Endothelial cell of hepatic sinusoid (primary cell): Measurements from ENCODE around the gene BTN2A1.
"Not testable (repeated sequence)": the region's sequence is repeated elsewhere in the genome, so short reads cannot be mapped to it uniquely, and the experiment has no call there.

ENCODE experiments used
- in situ Hi-C: cut with HindIII; loops from 2 replicates; pipeline ENCODE4 v1.10.0; 2017; ENCODE audit warnings: low sequenced_read_pairs

Gene BTN2A1

DNA sequence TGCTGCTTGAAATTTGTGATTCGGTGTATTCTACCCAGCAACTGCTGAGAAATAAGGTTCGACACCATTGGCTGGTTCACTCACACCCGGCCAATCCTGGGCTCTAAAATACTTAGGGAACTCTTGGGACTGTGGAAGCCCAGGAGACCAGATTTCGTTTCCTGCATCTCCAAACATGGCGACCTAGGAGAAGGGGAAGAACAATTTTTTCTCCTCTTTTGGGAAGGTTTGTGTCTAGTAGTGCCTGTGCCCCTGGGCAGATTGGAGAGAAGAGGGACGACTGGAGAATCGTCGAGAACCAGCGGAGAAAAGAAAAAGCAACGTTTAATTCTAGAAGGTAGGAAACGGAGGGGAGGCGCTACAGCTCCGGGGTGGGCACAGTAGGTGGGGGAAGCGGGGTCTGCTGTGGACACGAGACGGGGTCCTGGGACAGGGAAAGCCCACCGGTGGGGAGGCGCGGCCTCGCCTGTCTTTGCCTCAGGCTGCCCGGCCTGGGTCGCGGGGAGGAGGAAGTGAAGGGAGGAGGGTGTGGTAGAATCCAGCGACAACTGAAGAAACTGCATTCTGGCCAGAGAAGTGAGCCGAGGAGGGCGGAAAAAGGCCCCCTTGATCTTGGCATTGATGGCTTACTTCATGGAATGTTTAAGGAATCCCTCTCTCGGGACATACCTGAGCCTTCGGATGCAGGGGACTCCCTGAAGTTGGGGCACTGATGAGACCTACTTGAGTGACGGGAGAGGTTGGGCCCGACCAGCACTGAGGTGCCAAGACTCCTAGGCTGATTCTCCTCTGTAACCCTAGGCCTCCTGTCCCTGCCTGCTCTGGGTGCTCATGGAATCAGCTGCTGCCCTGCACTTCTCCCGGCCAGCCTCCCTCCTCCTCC lies at the start of gene BTN2A1:
TSS of gene BTN2A1 (plus strand) at position 150 of the 883 bp plus-strand sequence. CDS start at position 832, 682 bp downstream.
- in situ Hi-C loops: no loop called here

DNA sequence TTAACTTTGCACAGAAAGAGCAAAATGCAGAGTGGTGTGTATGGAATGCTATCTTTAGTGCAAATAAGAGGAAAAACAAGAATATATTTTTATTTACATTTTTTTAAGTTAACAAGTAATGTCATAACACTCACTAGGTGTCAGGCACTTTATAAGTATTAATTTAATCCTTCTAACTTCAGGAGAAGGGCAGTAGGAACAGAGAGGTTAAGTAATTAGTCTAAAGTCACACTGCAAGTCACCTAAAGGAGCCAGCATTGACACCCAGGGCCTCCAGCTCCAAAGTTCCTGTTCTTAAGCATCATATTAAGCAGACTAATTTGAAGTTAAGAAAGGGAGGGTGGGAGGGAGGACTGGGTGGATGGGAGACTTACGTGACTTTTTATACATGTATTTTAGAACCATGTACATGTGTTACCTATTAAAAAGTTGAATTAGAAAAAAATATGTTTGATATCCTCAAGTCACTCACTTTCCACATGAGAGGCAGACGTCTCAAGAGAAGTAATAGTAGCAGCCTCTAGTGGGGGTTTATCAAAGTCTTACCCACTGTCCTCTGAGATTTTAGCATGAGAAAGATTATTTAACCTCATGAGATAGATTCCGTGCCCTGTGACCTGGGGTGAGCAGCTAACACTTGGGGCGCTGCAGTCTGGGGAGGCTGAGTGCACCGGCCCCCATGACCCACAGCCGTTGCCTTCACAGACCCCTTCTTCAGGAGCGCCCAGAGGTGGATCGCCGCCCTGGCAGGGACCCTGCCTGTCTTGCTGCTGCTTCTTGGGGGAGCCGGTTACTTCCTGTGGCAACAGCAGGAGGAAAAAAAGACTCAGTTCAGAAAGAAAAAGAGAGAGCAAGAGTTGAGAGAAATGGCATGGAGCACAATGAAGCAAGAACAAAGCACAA lies 48.7 kb upstream of the BTN2A1 start:
- in situ Hi-C loops: no loop called here

DNA sequence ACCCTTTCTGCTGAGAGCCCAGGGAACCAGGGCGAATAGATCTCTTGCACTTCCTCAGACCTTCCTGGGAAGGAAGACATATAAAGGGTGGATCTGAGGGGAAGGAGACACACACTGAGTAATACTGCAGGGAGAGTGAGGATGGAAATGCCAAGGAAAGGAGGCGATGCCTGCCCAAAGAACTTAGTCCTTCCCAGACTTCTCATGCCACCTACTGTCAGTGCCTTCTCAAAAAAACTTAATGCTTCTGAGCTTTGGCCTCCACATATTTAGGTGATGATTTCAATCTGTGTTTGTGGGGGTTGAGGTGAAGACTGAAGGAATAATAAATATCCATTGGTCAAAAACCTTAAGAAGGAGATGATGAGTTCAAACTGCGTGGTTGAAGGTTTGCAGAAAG lies 46.0 kb upstream of the BTN2A1 start:
- in situ Hi-C loops: no loop called here

DNA sequence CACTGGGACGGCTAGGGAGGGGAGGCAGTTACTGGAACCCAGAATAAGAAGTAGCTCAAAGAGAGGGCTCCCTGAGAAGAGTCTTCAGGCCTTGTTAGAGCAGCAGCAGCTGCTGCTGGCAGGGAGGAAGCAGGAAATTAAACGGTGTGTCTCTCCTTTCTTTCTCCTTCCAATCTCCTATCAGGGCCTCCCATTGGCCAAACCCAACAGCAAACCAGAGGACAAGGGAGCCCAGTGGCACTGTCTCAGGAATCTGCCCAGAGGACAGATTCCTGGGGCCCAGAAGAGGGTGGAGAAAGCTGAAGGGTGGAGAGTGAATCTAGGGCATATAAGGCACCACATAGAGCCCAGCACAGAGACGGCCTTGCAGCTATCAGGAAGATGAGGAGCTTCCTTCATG lies 45.5 kb upstream of the BTN2A1 start:
- in situ Hi-C loops: no loop called here

GRCh38 chr6:26412954-26413353 lies 44.8 kb upstream of the BTN2A1 start:
- in situ Hi-C loops: no loop called here

DNA sequence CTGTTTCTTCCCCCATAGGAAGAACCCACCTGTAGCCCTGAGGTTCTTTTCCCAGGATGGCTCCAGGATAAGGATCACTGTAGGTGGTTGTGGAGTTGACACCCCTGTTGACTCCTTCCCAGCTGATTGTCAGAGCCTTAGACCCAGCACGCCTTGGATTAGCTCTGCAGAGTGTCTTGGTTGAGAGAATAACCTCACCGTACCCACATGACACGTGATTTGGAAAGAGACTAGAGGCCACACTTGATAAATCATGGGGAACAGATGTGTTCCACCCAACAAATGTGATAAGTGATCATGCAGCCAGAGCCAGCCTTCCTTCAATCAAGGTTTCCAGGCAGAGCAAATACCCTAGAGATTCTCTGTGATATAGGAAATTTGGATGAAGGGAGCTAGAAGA lies 43.5 kb upstream of the BTN2A1 start:
- in situ Hi-C loops: no loop called here

- in situ Hi-C loops: no loop called here
Measured at GRCh38 chr6:26415036-26415614, 42.6 kb upstream of the BTN2A1 start.

DNA sequence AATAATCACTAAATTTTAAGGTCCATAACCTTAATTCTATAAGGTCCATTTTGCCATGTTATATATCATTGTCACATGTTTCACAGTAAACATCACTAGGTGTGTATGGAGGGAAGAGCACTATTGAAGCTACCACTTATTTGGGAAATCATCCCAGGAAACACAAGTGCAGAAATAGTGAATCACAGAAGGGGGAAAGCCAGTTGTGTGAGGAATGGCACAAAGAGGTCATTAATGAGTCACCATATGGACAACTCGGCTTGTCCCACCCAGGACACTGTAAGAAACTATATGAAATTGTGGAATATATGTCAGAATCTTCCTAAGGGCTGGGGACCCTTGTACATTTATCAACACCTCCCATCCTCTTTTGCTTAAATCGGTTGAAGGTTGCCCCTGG lies 42.0 kb upstream of the BTN2A1 start:
- in situ Hi-C loops: no loop called here

- in situ Hi-C loops: no loop called here
Measured at GRCh38 chr6:26416288-26416687, 41.5 kb upstream of the BTN2A1 start.

GRCh38 chr6:26418077-26418476 lies 39.7 kb upstream of the BTN2A1 start:
- in situ Hi-C loops: not testable (repeated sequence)

DNA sequence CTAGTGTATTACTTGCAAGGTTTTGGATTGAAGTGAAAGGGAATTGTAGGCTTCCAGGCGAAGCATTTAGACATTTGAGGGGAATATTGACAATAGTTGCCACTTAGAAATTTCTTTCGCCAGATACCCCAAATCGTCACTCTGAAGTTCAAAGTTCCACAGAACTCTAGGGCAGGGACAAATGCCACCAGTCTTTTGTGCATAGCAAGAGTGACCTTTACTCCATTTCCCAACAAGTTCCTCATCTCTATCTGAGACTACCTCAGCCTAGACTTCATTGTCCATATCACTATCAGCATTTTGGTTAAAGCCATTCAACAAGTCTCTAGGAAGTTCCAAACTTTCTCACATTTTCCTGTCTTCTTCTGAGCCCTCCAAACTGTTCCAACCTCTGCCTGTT lies 39.0 kb upstream of the BTN2A1 start:
- in situ Hi-C loops: not testable (repeated sequence)

- in situ Hi-C loops: no loop called here
Measured at GRCh38 chr6:26420688-26421171, 37.0 kb upstream of the BTN2A1 start.

- in situ Hi-C loops: no loop called here
Measured at GRCh38 chr6:26421259-26422144, 36.3 kb upstream of the BTN2A1 start.

GRCh38 chr6:26422329-26422728 lies 35.4 kb upstream of the BTN2A1 start:
- in situ Hi-C loops: no loop called here

DNA sequence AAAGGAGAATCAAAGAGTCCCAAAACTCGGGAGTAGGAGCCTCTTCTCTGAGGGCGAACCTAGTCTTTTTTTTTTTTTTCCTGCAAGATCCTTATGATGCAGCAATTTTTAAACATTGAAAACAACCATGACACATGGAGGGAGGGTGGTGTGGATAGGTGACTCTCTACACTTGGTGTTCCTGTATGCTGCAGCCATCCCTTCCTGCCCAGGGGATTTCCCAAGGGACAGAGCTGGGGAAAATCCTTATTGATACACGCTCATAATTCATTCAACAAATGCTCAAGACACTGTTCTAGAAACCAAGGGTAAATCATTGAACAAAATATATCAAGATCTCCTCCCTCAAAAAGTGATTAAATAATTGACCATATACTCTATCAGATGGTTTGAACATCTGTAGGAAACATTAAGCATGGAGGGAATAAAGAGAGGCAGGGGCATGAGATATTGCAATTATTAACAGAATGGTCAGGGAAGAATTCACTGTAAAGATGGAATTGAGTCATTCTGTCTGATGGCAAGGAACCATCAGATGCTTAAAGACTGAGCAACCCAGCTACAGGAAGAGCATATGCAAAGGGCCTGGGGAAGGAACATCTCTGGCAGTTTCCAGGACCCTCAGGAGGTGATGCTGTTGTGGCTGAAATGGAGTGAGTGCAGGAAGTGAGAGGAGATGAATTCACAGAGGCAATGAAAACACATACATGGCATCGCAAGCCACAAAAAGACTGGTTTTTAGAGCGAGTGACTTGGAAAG lies 30.9 kb upstream of the BTN2A1 start:
- in situ Hi-C loops: no loop called here

- in situ Hi-C loops: no loop called here
Measured at GRCh38 chr6:26427451-26427809, 30.3 kb upstream of the BTN2A1 start.

- in situ Hi-C loops: no loop called here
Measured at GRCh38 chr6:26428206-26428605, 29.5 kb upstream of the BTN2A1 start.

DNA sequence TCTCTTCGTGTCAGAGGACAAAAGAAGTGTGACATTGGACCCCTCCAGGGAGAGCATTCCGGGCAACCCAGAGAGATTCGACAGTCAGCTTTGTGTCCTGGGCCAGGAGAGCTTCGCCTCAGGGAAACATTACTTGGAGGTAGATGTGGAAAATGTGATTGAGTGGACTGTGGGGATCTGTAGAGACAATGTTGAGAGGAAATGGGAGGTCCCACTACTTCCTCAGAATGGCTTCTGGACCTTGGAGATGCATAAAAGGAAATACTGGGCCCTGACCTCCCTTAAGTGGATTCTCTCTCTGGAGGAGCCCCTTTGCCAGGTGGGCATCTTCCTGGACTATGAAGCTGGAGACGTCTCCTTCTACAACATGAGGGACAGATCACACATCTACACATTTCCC lies 27.0 kb upstream of the BTN2A1 start:
- in situ Hi-C loops: no loop called here

DNA sequence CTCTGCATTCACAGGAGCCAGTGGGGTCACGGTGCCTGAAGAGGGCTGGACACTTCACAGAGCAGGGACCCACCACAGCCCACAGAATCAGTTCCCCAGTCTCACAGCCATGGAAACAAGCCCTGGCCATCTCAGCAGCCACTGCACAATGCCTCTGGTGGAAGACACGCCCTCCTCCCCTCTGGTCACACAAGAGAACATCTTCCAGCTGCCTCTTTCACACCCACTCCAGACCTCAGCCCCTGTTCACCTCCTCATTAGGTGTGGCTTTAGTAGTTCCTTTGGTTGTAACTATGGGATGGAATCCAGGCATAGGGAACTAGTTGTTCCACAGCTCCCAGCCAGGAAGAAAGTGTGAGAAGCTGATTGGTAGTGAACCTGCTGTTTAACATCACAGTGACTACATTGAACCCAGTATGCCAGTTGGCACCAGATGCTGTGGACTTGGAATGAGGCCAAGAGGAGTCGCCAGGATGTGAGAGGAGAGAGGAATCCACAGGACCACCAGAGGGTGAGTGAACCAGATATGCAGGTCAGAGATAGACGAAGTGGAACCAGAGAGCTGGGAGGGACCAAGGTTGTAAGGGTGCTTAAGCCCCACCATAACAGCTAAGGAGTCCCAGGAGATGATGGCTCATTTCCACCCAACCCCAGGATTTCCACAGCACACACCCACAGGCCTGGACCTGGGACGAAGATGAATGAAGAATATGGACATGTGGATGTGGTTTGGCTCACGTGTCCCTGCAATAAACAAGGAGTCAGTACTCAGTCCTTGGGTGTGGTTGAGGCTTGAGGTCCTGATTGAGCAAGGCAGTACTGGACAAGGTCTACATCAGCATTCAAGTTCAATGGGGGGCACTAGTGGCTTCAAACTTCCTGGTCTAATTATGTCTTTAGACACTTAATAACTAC lies 26.2 kb upstream of the BTN2A1 start:
- in situ Hi-C loops: no loop called here
